Mesenteric fat pad (tissue), 1 donor: Measurements from ENCODE around the gene FAM83C. TPM values are rescaled to one million over a fixed set of nuclear protein-coding genes. Genes with fewer than 3 reads are reported as not detected.

Experiments used
- DNase-seq: peaks from one replicate; pipeline ENCODE4 v3.0.0-alpha.2; 2020; ENCODE audit warnings: low spot score
- long read RNA-seq: library from polyadenylated mRNA; unstranded; transcript quantifications from one replicate; pipeline ENCODE4 v2.0.0, GENCODE V29; 2020
- total RNA-seq: library from RNA; stranded (reverse); fragmentation: NEBNext Ultra II Directional; extraction: Animal tissue kit (Norgen Biotek cat#: 25700); gene quantifications from one replicate; pipeline ENCODE4 v1.2.1, GENCODE V29; 2021
- donor health status: DM: yes; HTN: yes; CAD: no.

FAM83C gene
- not detected for total RNA-seq
- long read RNA-seq: 0 reads

DNA sequence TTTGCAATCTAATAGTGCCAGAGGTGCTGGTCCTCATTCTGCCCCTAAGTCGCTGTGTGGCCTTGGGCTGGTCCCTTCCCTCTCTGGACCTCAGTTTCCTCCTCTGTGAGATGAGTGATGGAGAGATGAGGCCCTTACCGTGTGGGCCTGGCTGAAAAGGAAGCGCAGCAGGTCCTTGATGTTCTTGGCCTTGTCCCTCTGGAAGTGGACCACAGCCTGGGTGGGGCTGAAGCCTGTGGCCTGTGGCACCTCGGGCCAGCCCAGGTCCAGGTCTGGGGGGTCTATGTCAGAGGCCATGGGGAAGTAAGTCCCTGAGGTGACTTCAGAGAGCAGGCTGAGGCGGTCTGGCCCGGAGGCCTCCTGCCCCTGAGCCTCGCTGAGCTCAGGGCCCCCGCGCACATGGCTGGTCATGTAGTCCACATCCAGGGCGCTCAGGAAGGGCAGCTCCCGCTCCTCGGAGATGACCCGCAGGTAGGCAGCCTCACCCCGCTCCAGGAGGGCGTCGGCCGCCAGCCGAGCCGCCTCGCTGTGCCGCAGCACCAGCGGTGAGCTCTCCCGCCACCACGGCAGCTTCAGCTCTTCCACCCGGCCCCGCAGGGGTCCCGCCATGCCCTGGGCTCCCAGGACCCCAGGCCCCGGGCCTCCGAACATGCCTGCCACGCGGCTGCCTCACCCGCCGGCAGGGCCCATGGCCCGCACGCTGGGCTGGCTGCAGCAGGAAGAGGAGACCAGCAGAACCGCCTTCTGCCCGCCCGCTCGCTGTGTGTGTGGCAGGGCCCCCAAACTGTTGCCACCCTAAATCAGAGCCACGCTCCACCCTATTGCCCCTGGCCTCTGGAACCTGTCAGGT is at the start of gene FAM83C:
Gene FAM83C (minus strand): TSS at position 772 of the 850 bp plus-strand sequence. CDS start 121 bp downstream, at position 651.
- no peak for DNase-seq

DNA sequence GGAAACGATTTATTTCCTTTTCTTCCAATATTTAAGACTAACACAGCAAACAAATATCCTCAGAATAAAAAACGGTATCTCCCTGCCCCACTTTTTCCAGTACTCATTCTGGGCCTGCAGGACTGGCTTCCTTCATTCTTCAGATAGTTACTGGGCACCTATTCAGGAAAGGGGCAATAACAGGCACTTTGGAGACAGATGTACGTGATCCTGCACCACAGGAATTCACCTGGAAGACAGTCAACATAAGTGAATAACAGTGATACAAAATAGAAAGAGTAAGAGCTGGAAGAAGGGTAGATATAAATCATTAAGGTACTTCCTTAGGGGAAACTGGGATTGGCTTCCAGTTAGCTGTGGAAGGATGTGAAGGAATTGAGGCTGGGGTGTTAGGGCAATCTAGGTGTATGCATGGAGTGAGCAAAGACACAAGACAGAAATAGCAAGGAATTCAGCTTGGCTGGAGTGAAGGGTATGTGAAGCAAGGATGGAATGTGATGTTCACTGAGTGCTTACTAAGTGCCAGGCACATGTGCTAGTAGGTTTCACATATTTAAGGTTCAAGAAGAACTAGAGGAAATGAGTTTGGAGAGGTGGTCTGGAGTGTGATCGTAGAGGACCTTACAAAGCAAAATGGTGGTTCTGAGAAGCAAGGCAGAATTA is 49.3 kb upstream of the FAM83C start:
- DNase-seq: no peak

DNA sequence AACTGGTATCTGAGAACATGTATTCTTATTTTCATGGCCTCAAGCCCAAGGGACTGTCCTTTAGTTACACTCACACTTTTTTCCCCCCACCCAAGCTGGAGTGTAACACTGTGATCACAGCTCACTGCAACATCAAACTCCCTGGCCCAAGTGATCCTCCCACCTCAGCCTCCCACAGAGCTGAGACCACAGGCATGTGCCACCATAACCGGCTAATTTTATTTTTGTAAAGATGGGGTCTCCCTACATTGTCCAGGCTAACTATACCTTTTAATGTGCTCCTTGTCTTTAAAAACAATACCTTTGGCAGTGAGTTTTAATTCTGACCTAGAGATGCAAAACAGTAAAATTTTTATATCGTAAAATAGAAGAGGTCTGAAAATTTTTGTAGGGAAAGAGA is 48.2 kb upstream of the FAM83C start:
- no peak for DNase-seq

DNA sequence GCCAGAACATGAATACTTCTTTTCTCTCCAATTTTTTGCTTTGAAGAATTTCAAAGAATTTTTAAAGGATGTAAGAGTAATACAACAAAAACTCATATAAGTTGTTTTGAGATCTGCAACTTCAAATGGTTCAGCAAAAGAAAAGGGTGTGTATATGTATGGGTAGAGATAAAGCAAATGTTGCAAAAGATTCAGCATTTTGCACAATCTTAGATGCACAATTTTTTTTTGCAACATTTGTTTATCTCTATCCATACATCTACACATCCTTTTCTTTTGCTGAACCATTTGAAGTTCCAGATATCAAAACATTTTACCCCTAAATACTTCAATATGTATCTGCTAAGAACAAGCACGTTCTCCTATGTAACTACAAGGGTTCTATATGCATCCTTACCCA is 47.4 kb upstream of the FAM83C start:
- DNase-seq: no peak

DNA sequence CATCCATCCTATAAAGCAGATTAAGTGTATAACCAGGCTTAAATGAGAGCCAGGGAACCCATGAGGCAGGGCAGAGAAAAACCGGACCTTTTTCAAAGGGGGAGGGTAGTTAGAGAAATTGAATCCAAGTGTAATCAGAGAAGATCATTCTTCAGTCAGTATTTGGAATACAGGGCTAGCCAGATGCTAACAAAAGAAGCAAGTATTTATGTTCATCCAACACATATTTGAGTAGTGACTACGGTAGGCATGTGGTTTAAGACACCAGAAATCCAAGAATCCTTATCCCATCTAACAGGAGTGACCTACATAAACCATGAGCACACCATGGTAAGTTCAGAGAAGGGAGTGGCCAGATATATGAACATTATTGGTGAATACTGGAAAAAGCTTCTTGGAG is 46.8 kb upstream of the FAM83C start:
- no peak for DNase-seq

DNA sequence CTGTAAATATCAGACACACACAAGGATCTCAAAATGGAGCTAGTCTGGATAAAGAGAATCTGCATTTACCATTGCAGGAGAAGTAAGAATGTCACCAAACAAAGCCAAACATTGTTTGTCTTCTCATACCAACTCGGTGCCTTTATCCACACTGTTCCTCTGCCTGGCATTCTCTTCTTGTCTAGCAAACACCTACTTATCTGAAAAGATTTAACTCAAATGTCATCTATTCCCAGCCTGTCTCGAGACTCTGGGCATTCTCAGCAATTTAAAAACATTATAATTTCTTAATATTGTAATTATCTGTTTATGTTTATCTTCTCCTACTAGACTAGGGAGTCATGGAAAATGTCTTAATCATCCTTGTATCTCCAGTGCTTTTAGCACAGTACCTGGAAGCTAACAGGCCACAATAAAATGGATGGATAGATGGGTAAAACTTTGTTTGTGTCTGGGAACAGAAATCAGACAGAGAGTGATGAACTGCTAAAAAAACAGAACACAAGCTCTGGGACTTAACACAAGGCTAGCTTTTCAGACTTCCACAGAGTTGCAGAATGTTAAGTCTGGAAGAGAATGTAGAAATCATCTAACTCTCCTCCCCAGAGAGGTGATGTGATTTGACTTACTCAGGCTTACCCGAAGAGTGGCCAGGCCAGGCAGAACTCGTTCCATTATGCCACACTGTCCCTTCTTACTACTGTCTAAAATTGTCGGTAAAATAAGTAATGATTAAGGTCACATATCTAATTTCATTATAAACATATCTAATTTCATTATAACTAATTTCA is 42.3 kb upstream of the FAM83C start:
- DNase-seq: no peak

DNA sequence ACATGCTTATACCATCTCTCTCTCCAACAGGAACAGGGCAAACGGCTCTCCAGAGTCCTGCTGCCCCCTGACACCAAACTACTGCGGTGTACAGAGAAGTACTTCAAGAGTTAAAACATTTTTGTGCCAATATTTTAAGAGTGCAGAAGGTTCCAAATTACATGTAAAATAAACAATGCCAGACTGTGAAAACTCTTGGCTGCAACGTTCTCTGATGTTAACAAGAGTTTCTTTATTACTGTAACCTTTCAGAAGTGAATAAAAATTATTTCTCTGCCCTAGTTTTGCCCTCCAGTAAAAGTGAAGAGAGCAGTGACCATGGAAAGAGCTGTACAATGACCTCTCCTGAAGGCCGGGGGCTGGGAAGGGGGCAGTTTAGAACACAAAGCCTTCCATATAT is 41.4 kb upstream of the FAM83C start:
- no peak for DNase-seq

DNA sequence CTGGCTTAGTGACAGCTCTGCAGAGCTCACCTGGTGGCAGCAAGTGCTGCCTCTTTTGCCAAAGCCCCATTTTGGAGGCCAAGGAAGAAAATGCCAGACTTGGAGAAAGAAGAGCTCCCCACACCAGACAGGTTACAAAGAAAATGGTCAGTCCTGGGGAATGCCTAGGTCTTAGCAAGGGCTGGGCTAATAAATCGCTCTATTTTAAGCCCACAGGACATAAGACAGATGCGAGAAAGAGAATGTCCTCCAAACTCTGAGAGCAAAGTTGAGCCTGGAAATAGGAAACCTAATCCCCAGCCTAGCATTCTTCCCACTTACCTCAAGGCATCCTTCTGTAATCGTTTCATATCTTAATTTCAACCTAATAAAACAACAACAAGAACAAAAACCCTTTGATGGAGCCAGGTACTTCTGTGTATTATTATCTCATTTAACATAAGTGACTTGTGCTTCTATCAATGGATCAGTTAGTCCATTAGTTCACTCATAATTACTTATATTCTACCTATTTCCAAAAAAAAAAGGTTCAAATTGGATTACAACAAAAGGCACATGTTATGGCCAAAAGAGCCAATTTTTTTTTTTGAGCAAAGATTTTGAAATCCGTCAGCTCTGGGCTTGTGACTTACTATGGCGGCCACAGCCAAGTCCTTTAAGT is 40.4 kb upstream of the FAM83C start:
- no peak for DNase-seq

DNA sequence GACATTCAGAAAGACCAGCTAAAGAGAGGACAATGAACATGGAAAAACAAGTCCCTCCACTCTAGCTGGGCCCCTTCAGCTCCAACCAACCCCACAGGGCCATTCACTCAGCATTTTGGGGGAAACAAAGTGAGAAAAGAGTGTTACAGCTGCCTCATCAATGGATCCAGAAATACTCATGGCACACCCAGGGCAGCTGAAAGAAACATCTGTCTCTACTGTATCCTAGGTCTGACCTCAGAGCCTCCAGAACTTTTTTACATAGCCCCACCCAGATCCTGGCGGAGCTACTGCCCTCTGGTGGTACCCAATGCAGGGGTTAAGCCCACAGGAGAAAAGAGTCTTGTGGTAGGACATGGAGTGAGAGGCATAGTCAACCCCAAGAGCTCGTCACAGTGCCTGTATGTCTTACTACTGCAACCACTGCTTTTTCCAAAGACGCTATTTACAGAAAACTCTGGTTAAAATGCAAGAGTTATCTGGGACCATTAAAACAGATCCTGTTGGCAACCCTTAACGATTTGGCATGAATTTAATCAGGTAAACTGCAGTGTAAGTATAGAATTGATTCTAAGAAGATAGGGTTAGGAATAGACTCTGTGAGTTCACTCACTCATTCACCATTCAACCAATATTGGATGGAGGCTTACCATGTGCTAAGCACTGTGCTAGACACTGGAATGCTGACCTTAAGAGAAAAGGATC is 37.4 kb upstream of the FAM83C start:
- no peak for DNase-seq

DNA sequence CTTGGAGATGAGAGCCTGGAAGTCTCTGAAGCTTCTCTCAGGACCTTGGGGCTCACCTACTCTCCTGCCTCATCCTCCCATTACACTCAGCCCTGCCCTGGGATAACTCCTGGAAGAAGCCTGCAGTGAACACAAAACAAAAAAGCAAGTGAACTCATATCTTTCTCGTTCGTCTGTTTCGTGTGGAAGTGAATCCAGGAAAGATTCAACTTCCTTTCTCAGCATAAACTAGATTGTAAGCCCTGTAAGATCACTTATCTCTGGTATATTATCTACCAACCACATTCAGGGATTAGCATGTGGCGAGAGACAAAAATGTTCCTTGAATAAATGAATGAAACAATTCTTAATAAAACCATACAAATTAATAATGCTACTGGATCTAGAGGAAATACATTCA is 36.5 kb upstream of the FAM83C start:
- no peak for DNase-seq

DNA sequence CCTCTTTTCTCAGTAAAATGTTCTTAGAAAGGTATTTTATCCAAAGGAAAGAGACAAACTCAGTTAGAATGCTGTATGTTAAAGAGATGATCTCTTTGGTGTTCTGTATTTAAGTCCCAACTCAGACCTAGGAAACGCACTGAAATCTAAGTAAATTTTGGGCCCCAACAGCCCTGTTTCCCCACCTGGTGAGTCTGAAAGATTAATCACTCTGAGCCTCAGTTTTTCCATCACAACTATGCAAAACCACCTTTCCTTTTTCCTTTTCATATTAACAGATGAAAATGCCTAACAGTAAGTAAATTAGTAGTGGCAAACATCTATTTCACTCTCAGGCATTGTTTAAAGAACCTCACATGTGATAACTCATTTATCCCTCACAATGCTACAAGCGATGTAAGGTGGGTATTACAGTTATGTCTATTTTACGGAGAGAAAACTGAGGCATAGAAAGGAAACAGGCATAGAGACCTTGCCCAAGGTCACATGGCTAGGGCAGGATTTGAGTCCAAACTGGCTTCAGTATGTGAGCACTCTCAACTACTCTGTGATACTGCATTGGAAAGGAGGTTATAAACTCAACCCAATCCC is 36.0 kb upstream of the FAM83C start:
- DNase-seq: no peak

DNA sequence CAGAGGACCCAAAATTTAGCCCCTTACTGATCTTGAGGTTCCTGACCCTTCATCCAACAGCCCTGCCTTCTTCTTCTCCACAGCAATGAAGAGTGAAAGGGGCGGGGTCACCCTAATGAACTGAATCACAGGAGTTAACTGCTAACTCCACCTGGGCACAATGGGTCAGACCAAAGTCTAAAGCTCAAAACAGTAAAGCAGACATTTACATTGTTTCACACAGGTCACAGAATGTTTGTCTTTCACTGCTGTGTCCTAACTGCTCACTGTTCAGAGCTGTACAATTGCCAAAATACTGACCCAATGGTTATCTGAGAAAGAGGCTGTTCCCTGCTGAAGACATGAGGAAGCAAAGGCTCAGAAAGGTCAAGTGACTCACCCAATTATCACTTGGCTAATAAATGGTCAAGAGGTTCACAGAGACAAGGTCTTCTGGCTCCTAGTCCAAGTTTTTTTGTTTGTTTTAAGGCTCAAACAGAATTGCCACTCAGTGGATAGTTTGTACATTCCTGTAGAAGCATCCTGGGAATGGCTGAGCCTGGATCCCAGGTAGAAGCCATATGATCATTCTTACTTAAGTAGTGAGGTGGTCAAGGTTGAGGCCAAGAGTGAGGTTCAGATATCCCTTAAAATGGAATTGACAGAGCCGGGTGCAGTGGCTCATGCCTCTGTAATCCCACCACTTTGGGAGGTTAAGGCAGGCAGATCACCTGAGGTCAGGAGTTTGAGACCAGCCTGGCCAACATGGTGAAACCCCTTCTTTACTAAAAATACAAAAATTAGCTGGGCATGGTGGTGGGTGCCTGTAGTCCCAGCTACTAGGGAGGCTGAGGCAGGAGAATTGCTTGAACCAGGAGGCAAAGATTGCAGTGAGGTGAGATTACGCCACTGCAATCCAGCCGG is 35.1 kb upstream of the FAM83C start:
- no peak for DNase-seq

DNA sequence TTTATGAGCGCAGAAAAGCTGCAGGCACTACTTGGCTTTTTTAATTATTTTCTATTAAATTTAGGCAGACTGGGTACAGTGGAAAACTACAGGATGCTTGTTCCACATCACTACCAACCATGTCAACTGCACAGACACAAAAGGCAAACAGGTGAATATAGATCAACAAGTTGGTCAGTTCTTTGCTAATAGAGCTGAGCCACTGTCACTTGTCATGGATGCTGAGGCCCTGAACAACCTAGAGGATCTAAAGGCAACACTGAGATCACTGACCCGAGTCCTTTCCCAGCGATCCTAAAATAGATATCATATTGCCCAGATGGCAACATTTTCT is 34.5 kb upstream of the FAM83C start:
- no peak for DNase-seq

DNA sequence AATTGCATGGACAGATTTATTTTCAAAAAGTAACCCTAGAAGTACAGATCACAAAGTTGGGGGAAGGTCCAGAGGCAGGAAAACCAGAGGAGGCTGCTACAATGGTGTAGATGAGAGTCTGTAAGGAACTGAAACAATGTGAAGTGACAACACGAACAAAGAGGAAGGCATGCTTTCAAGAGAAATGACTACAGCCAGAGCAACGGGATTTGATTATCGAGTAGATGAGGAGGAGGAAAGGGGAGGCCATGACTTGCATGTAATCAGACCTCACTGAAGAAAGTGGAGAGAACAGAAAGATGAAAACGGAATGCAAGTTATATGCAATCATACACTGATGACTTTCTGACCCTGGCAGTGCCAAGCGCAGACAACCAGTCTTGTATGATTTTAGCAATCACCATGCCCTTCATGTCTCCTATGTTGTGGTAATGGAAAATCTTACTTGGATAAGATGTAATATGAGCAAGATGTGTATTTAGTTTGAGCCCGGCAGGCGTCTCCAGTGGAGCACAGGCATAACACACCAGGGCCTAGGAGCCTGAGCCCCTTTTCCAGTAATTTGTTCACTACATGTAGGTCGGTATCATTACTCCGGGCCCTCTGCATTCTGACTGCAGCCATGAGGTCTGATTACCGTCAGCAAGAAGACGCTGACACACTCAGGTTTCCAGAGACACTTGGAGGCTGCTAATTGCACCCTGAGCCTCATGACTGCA is 34.0 kb upstream of the FAM83C start:
- no peak for DNase-seq

DNA sequence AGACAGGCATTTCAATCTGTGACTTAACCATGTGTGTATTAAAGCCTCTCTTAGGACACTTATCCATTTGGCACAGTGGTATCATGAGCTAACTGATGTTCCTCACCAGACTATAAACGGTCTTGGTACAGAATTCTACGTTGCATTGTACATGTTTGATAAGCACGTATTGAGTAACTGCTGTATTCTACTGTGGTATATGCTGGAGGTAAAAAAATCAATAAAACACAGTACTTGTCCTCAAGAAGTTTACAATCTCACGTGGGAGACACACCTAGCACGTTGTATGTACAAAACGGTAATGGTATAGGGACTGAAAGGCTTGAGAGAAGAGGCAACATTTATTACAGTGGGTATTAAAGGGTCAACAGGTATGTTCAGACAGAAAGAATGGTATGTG is 33.2 kb upstream of the FAM83C start:
- no peak for DNase-seq

DNA sequence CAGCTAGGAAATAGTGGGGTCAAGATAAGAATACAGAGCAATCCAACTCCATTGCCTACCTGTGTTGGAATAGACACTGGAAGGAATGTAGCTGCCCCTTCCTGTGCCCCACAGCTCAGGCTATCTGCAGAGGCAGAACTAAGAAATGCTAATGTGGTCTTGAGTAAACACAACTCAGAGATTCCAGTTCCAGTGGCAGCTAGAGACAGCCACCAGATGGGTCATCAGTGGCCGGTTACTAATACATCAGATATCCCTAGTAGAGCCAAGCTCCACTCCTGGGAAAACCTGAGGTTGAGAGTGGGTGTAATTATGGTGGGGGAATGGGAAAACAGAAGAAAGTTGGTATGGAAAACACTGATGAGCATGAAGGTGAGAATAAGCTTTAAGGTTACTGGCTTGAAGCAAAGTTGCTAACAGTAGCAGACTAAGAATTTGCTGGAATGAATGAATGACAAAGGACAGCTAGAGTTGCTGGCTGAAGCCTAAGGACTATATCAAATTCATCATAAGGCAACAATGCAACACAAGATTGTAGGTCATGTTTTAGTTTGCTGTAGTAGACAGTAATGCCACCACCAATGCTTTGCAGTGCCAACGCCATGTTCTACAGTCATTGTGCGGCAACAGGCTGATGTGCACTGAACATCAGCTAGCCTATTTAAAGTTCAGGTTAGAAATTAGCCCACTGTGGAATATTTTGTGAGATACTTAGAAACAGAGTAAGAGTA is 28.3 kb upstream of the FAM83C start:
- no peak for DNase-seq

DNA sequence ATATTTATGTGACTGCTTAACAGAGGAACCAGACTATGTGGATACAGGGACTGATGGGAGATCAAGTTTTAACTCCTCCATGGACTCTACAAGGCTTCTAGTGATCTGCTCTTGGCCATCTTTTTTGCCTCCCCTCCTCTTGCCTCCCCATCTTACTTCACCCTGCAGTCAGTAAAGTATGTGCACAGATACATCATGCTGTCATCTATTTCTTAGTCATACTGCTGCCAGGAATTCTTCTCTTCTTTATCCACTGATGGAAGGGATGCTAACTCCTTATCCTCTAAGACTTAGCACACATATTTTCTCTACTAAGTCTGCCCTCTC is 27.6 kb upstream of the FAM83C start:
- no peak for DNase-seq

DNA sequence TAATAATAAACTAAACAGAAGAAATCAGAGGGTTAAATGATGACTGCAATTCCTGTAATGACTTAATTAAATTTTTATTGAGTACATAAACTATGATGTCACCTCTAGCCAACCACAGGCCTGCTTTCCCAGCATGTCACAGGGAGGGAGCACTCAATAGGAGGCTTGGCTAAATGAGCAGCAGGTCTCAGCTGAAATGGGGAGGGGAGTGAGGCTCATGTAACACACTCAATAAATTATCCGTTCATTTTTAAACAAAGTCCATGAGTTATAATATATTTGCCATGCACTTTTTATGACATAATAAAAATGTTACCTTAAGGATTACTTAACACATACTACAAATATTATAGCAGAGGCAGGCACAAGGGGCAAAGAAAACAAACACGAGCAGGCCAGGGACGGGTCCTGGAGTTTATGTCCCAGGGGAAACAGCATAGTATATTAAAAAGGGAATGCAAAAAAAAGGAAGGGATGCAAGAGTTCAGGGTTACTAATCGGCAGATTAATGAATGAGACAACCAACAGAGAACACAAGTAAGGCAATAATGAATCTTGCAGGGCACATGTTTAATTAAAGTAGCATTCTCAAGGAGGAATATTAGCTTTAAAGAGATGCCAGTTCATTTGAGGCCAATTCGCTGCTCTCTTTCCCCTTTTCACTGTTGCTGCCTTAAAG is 27.1 kb upstream of the FAM83C start:
- DNase-seq: no peak
